Bronchial epithelial cell (primary cell): ENCODE data around the gene COL20A1. TPM values are rescaled to one million over a fixed set of nuclear protein-coding genes. Genes with fewer than 3 reads are reported as not detected.

ENCODE experiments used
- DNase-seq: peaks from one replicate; pipeline ENCODE4 v3.0.0-alpha.2; 2010; ENCODE audit warnings: low read depth
- FAIRE-seq: peaks from 2 replicates; lab custom pipeline; 2011; peaks lifted over from hg19 to GRCh38; lab: Jason Lieb, UNC
- H3K27me3 ChIP-seq: 2 replicates; pipeline ENCODE4 v1.5.1; 2011; ENCODE audit warnings: low read length; ENCODE audit not compliant: control insufficient read depth, insufficient read depth
- H3K36me3 ChIP-seq: 2 replicates; pipeline ENCODE4 v1.5.1; 2011; ENCODE audit warnings: low read length; ENCODE audit not compliant: control insufficient read depth, insufficient read depth
- H3K4me3 ChIP-seq: 2 replicates; pipeline ENCODE4 v1.5.1; 2011; ENCODE audit warnings: mild to moderate bottlenecking, low read depth, low read length, control low read depth
- total RNA-seq: library from RNA; depleted of rRNA; stranded (reverse); fragments of >200 nt; gene quantifications from 2 replicates; pipeline ENCODE4 v1.2.1, GENCODE V29; 2014
- TF ChIP-seq, protein P1 (sequence below): IDR thresholded peaks from 2 replicates; pipeline ENCODE4 v1.5.1; 2011; ENCODE audit warnings: mild to moderate bottlenecking, moderate library complexity, low read length, control low read depth, inconsistent platforms; ENCODE audit not compliant: insufficient read depth, severe bottlenecking

COL20A1 gene
- total RNA-seq, 1 donor from 2014 or later, result not detected

DNA sequence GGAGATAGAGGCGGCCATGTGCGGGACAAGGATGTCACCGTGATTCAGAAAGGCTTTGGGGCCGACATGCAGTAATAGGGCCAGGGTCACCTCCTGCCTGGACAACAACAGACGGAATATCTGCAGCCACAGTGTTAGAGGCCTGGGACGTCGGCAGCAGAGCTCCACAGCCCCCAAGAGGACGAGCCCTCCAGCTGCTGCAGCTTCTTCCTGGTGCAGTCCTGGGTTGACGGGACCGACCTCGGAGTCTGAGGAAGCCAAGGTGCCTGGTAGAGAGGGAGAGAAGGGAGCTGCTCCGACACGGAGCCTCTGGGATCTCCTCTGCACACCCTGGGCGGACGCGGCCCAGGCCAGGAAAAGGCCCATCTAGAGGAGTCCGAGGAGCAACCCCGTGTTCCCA, 91.3 kb downstream of the COL20A1 start:
- Histone ChIP-seq H3K27me3 (no peaks in the 10 kb centered on the region), H3K36me3 (no peaks in the 10 kb centered on the region), H3K4me3 (no peak overlapping the region)
- TF ChIP-seq, protein P1, sequence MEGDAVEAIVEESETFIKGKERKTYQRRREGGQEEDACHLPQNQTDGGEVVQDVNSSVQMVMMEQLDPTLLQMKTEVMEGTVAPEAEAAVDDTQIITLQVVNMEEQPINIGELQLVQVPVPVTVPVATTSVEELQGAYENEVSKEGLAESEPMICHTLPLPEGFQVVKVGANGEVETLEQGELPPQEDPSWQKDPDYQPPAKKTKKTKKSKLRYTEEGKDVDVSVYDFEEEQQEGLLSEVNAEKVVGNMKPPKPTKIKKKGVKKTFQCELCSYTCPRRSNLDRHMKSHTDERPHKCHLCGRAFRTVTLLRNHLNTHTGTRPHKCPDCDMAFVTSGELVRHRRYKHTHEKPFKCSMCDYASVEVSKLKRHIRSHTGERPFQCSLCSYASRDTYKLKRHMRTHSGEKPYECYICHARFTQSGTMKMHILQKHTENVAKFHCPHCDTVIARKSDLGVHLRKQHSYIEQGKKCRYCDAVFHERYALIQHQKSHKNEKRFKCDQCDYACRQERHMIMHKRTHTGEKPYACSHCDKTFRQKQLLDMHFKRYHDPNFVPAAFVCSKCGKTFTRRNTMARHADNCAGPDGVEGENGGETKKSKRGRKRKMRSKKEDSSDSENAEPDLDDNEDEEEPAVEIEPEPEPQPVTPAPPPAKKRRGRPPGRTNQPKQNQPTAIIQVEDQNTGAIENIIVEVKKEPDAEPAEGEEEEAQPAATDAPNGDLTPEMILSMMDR, result no peak
- DNase-seq, result no peak
- no peak for FAIRE-seq

Other genes with a start within 250 kb of the COL20A1 start
- 24.6 and 27.1 TPM in 2 replicates for gene YTHDF1, start 77.1 kb upstream of the COL20A1 start, total RNA-seq
- gene BIRC7, start 57.3 kb upstream of the COL20A1 start, total RNA-seq, result not detected in 2 replicates
- 0.13 and 1.1 TPM in 2 replicates for gene NKAIN4, start 38.7 kb upstream of the COL20A1 start, total RNA-seq
- gene ARFGAP1, start 20.4 kb upstream of the COL20A1 start, total RNA-seq, result 48.8 and 49.2 TPM in 2 replicates
- not detected in 2 replicates for gene CHRNA4, start 68.2 kb downstream of the COL20A1 start, total RNA-seq
- gene KCNQ2, start 179.5 kb downstream of the COL20A1 start, total RNA-seq, result not detected in 2 replicates
- 1.1 and 1.9 TPM in 2 replicates for gene EEF1A2, start 205.9 kb downstream of the COL20A1 start, total RNA-seq
- 21.9 and 35.6 TPM in 2 replicates for gene PPDPF, start 227.6 kb downstream of the COL20A1 start, total RNA-seq
- gene PTK6, start 244.2 kb downstream of the COL20A1 start, total RNA-seq, result 59.5 and 107 TPM in 2 replicates